ENCODE measurements around the gene ERMP1. TPM values are rescaled to one million over a fixed set of nuclear protein-coding genes. Genes with fewer than 3 reads are reported as not detected.

Gene ERMP1
- total RNA-seq, 1 experiment from 2014 or later: 17.8 TPM

GRCh38 chr9:5736563-5737346, 96.2 kb downstream of the ERMP1 start:
- ChIA-PET CTCF (no interaction called here), POLR2A (ENCODE audit: unreplicated experiment) (interaction anchor here (0.5 kb wide), 1 partner anchor 757 kb away, joined by 3 read pairs; no protein-coding TSS in a partner anchor)
- H3K4me2 ChIP-seq (ENCODE audit: low read length): no peak overlapping the region
- H3K79me2 ChIP-seq (ENCODE audit: low read length): no peaks in the 10 kb centered on the region
- H3K9ac ChIP-seq (ENCODE audit: low read length): no peak overlapping the region
- DNase-seq (no peak), ATAC-seq (no peak)
- no peaks in the 10 kb centered on the region for H3K27me3 ChIP-seq (ENCODE audit: low read length)
- no peak overlapping the region for H3K27ac ChIP-seq (ENCODE audit: low read length)
- TF ChIP-seq EZH2phosphoT487 (IDR thresholded peaks at IDR 0.05; ENCODE audit: borderline replicate concordance, low read length) (no peak), EZH2 (IDR thresholded peaks at IDR 0.05; ENCODE audit: low read length, unreplicated experiment) (no peak), CTCF (conservative IDR thresholded peaks at IDR 0.05; ENCODE audit: low read depth, low read length) (no peak)
- H4K20me1 ChIP-seq (ENCODE audit: low read length): no peaks in the 10 kb centered on the region
- no peaks in the 10 kb centered on the region for H3K9me2 ChIP-seq (replicated peaks; ENCODE audit: low read length)
- H3K4me1 ChIP-seq (ENCODE audit: insufficient read depth, low read length): no peaks in the 10 kb centered on the region
- peaks cover 3% of the 10 kb centered on the region; the same call in 1 of the 2 replicates for H3K36me3 ChIP-seq (ENCODE audit: low read depth, low read length)
- intact Hi-C loops (cut with micrococcal nuclease): no loop called here
- BruUV-seq (replicated peaks): no TSS peak
- no peaks in the 10 kb centered on the region for H3F3A ChIP-seq (ENCODE audit: low read length, unreplicated experiment)
- no peak overlapping the region for H2AFZ ChIP-seq (ENCODE audit: low read length)
- H3K9me3 ChIP-seq (ENCODE audit: low read length): no peaks in the 10 kb centered on the region
- no peak overlapping the region for H3K4me3 ChIP-seq (ENCODE audit: low read length)

- TF ChIP-seq EZH2 (IDR thresholded peaks at IDR 0.05; ENCODE audit: low read length, unreplicated experiment) (no peak), EZH2phosphoT487 (IDR thresholded peaks at IDR 0.05; ENCODE audit: borderline replicate concordance, low read length) (no peak), CTCF (conservative IDR thresholded peaks at IDR 0.05; ENCODE audit: low read depth, low read length) (no peak)
- Histone ChIP-seq H3K27ac (ENCODE audit: low read length) (no peak overlapping the region), H3K9me2 (replicated peaks; ENCODE audit: low read length) (no peaks in the 10 kb centered on the region), H4K20me1 (ENCODE audit: low read length) (no peaks in the 10 kb centered on the region), H3K9me3 (ENCODE audit: low read length) (no peaks in the 10 kb centered on the region), H3K4me3 (ENCODE audit: low read length) (no peak overlapping the region), H3K27me3 (ENCODE audit: low read length) (no peaks in the 10 kb centered on the region), H3K9ac (ENCODE audit: low read length) (no peak overlapping the region), H3F3A (ENCODE audit: low read length, unreplicated experiment) (no peaks in the 10 kb centered on the region), H3K36me3 (ENCODE audit: low read depth, low read length) (peaks cover 3% of the 10 kb centered on the region; the same call in 1 of the 2 replicates), H2AFZ (ENCODE audit: low read length) (no peak overlapping the region), H3K4me1 (ENCODE audit: insufficient read depth, low read length) (no peaks in the 10 kb centered on the region), H3K4me2 (ENCODE audit: low read length) (no peak overlapping the region), H3K79me2 (ENCODE audit: low read length) (no peaks in the 10 kb centered on the region)
- DNase-seq: no peak
- ChIA-PET CTCF (no interaction called here), POLR2A (ENCODE audit: unreplicated experiment) (no interaction called here)
- ATAC-seq: no peak
- intact Hi-C loops (cut with micrococcal nuclease): no loop called here
- no TSS peak for BruUV-seq (replicated peaks)
Observed at GRCh38 chr9:5735072-5735471, 97.8 kb downstream of the ERMP1 start.

Other genes with a start within 250 kb of the ERMP1 start
- 13.3 and 16.0 TPM in 2 replicates for gene RIC1, start 204.0 kb downstream of the ERMP1 start, total RNA-seq (2014; rRNA removed)
- not detected in 2 replicates for gene MLANA, start 57.8 kb upstream of the ERMP1 start, total RNA-seq (2014; rRNA removed)
- 11.6 and 14.1 TPM in 2 replicates for gene RANBP6, start 182.5 kb upstream of the ERMP1 start, total RNA-seq (2014; rRNA removed)

All from PC-3 (cell line).